Activated CD4-positive, alpha-beta T cell treated with anti-CD3 and anti-CD28 coated beads, Interleukin-2, amount 50 U/mL, for 4 hours (primary cell): ENCODE results near the gene L1CAM.

Experiments
- DNase-seq, 2 experiments: peaks; one replicate each; pipeline ENCODE4 v3.0.0-alpha.2; 2020

The L1CAM gene

DNA sequence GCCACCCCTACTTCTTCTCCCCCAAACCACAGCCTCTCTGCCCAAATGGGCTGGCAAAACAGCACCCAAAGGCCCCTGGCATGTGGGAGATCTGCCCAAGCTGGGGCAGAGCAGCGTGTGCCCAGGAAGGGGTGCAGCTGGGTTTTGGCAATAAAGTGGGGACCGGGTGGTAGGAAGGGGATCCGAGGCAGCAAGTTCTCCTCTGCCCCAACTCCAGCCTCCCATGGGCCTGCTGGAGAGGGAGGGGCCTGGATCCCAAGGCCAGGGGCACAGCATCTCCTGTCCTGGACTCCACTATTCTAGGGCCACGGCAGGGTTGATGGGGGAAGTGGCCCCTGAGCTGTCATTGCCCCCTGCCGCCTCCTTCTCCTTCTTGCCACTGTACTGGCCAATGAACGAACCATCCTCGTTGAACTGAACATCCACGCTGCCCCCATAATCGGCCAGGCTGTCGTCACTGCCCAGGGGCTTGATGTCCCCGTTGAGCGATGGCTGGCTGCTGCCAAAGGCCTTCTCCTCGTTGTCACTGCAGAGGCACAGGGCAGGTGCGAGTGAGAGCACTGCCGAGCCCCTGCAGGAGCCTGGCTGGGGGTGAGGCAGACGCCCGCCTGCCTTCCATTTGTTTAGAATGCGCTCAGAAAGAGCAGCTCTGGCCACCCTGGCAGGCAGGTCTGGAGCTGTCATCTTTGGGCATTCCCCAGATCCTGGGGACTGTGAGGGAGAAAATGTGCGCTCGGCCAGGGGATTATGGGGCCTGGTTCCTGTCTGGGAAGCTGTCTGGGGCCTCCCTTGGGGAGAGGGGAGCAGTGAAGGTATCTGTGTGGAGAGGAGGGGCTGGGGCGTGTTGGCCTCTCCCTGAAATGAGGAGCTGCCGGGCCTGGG, 23.4 kb downstream of the L1CAM start:
- no peak for DNase-seq

DNA sequence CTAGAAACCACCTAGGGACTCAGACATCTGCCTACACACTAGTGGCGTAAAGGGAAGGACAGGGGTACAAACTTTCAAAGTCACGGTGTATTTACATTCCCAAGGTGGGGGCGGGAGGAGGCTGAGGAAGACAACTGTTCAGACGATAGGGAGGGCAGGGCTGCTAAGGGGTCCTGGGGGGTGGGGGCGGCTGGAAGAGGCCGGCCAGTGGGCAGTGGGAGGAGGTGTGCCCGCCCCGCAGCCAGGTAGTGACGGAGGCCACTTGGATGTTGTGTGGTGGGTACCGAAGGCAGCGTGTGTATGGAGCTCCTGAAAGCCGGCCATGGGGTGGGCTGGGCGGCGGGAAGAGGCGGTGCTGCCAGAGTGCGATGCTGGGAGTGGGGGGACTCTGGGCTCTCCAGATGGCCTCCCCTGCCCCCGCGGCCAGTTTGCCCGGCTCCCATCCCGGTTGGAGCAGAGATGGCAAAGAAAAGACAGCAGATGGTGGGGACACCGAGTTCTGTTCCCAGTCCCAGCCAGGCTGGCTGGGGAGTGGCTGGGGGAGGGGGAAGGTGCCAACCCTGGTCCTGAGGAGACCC, 24.2 kb downstream of the L1CAM start:
- DNase-seq: no peak

DNA sequence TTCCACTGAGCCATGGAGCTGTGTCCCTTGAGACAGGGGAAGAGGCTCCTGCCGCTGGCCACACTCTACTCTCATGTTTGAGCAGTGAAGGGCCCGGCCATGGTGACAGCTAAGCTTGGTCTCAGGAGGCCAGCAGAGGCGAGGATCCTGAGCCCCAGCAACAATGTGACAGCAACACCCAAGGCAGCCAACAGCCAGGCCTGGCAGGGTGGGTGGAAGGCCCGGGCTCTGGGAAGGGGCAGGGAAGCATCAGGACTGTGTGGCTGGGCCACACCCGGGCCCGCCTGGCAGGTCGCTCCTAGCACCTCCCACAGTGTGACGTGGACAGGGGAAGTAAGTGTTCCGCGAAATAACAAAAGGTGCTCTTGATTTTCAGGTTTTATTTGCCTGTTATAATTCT, 24.8 kb downstream of the L1CAM start:
- no peak for DNase-seq

DNA sequence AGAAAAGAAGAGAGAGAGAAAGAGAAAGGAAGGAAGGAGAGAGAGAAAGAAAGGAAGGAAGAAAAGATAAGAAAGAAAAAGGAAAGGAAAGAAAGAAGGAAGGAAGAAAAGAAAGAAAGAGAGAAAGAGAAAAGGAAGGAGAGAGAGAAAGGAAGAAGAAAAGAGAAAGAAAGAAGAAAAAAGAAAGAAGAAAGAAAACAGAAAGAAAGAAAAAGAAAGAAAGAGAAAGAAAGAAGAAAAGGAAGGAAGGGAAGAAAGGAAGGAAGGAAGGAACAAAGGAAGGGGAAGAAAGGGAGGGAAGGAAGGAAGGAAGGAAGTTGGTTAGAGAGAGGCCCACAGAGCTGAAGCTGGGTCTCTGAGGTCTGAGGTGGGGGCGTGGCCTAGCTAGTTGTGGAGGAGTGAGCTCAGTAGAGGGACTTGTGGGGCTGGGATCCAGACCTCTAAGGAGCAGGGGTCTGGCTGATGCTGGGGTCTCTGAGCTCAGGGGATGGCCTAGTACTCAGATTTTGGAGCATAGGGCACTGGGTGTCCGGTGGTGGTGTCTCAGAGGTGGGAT, 28.5 kb downstream of the L1CAM start:
- no peak for DNase-seq

DNA sequence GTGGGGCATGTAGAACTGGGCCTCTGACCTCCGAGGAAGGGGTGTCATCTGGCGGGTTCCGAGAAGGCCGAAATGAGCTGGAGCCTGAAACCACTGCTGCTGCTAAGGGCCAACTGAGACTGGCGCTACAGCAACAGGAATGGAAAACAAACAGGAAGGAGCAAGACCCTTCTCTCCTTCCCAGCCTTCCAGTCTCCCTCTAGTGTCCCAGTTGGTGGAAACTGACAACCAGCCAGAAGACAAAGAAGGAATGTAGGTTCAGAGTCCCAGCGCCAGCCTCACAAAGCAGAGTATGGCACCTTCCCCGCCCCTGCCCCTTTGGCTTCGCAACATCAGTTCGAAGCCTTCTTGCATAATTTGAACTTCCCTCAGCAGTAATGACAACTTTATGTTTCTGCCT, 31.3 kb downstream of the L1CAM start:
- no peak for DNase-seq

DNA sequence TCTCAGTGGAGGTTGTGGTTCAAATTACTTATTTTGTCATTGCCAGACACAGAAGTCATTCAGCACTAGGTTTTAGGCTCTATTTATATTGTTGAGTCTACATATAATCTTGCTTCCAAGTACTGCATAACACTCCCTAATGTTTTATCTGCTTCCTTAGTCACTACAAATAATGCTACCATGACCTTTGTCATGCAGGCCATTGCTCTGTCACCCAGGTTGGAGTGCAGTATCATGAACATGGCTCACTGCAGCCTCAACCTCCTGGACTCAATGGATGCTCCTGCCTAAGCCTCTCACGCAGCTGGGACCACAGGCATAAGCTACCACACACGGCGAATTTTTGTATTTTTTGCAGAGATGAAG, 32.1 kb downstream of the L1CAM start:
- DNase-seq: no peak

DNA sequence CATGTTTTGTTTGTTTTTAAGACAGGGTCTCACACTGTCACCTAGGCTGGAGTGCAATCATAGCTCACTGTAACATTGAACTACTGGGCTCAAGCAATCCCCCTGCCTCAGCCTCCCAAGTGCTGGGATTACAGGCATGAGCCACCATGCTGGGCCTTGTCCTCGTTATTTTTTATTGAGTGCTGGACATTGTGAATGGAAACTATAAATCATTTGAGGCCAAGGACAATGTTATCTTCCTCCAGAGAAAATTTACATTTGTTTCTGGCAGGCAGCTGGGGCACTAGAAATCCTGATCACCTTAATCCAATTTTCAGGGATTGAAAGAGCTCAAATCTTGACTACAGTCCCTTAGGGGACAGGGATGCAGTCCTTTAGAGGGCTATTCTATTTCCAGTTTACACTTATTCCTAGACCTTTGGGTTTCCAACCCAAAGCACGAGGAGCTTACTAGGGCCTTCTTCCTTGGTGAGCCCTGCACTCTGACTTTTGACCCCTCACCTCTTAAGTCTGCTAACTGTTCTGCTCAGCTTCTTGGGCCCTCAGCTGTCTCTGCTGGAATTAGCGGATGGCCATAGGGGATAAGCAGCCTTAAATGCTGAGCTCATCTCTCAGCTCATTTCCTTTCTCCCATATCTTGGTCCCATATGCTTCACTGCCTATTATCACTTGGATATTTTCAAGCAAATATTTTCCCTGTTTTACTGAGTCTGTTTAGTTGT, 32.6 kb downstream of the L1CAM start:
- no peak for DNase-seq

DNA sequence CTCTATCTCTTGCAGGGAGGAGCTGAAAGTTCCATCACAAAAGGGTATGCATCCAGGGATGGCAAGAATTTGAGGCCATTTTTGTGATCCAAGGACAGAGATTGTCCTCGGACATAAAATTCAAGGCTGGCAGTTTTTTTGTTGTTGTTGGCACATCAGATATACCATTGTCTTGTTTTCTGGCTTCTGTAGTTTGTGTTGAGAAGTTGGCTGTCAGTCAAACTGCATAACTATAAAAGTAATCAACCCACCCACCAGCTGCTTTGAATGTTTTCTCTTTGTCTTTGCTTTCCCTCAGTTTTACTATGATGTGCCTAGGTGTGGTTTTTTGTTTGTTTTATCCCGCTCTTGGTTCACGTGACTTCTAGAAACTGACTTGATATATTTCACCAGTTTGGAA, 34.0 kb downstream of the L1CAM start:
- DNase-seq: no peak

DNA sequence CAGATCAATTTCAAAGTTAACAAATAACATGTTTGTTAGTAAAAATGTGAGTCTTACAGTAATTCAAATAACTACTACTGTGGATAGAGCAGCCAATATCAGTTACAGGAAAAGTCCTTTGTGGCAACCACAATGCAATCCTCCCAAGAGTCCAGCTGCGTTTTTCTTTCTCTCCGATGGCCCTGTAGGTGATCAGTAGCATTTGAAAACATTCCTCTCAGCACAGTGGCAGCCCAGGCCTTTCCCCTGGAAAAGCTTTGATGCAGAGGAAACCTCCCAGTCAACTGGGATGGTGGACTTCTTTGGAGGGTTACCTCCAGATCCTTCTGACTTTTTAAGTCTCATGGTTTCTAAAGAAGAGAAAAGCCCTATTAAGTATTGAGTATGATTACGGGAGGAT, 37.6 kb downstream of the L1CAM start:
- DNase-seq: no peak

DNA sequence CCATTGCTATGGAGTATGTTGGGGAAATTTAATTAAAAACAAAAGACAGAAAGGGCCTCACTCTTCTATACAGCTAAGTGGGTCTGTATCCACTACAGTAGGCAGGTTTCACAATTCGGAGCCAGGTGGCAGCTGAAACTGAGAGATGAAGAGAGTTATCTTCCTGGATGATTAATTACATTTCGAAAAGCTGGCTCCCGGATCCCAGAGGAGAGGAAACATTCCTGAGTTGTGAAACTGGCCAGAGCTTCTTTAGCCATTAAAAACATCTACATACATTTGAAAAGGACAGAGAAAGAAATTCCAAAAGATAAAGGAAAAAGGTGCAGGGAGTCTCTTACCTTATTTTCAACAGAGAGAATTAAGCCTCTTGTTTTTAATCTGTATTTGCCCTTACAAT, 40.1 kb downstream of the L1CAM start:
- DNase-seq: no peak

DNA sequence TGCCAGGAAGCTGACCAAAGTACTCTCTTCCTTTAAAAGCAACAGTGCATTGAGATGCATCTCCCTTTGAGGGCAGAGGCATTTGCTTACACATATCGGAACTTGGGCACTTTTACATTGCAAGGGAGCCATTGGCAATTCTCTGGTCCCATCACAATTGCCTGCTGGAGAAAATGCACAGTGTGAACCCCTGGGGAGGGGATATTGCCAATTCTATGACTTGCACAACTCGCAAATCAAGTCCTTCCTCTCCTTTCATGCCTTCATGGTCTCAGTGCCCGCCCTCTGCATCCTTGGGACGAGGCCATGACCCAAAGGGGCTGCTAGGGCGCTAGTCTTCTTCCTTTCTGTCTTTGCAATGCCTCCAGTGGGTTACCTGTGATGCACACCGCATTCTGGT, 40.8 kb downstream of the L1CAM start:
- DNase-seq: no peak

DNA sequence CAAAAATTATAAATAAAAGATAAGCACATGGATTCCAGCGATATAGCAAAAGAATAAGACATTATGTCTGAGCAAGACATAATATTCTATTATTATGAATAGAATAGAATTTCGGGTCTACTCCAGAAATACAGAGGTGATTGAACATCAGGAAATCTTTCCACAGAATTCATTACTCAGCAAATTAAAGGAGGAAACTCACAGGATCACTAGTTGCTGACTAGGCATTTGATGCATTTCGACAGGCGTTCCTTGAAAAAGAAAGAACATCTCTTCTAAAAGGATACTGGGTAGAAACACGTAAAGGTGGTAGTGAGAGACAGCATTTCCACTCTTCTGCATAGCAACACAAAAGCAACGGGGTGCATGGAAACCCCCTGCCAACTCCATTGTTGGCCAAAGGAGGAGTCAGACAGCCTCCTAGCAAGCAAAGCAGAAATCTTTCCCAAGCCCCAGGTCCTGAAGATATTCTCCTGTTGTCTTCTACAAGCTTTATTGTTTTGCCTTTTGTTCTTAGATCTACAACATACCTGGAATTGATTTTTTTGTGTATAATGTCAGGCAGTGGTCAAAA, 41.4 kb downstream of the L1CAM start:
- no peak for DNase-seq

DNA sequence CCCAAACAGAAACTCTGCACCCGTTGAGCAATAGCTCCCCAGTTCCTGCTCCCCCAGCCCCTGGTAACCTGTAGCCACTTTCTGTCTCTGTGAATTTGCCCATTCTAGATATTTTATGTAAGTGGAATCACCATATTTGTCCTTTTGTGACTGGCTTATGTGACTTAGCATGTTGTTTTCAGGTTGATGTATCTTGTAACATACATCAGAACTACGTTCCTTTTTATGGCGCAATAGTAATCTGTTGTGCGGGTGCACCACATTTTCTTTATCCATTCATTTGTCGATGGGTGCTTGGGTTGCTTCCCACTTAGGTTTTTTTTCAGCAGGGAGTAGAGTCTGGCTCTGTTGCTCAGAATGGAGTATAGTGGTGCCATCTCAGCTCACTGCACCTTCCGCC, 49.1 kb downstream of the L1CAM start:
- DNase-seq: no peak

DNA sequence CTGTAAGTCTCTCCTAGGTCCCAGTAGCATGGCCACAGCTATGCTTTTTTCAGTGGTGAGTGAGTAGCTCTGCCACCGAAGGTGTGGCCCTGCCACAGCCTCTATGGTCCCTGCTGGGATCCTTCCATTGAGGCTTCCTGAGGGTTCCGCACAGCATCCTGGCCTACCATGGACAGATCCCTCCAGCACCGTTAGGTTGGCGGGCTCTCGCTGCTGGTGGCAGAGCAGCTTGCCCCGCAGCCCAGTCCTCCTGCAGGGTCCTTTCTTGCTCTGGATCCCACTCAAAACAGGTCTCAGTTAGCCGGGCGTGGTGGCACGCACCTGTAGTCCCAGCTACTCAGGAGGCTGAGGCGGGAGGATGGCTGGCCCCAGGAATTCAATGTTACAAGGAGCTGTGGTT, 53.2 kb downstream of the L1CAM start:
- no peak for DNase-seq

DNA sequence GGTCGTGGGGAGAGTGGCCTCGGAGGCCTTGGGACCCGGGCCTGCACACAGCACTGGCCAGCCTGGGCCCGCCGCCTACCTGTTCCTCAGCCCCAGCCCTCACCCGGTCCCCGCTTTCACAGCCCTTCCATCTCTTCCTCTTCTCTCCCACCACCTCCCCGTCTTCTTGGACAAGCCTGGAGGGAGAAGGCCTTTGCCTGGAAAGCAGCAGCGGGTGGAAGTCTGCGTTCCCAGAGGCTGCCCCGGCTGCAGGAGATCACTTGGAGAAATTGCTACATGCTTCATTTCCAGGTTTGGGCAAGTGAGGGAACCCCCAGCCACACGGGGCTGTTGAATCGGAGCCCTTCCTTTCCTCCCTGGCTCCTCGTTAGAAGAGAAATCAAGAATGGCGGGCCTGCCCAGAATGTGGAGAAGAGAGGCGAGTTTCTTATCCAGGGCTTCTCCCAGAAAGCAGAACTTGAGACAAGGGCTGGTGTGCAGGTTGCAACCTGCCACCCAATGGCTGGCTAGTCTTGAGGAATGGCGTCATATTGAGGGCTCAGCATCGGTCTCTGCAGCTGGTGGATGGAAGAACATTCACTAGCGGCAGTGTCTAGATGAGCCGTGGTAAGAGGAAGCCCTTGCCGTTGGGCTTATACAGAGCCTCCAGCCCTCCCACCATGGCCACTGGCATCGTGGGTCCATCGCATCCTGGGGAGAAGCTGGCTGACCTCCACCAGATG, 54.4 kb downstream of the L1CAM start:
- DNase-seq: no peak

DNA sequence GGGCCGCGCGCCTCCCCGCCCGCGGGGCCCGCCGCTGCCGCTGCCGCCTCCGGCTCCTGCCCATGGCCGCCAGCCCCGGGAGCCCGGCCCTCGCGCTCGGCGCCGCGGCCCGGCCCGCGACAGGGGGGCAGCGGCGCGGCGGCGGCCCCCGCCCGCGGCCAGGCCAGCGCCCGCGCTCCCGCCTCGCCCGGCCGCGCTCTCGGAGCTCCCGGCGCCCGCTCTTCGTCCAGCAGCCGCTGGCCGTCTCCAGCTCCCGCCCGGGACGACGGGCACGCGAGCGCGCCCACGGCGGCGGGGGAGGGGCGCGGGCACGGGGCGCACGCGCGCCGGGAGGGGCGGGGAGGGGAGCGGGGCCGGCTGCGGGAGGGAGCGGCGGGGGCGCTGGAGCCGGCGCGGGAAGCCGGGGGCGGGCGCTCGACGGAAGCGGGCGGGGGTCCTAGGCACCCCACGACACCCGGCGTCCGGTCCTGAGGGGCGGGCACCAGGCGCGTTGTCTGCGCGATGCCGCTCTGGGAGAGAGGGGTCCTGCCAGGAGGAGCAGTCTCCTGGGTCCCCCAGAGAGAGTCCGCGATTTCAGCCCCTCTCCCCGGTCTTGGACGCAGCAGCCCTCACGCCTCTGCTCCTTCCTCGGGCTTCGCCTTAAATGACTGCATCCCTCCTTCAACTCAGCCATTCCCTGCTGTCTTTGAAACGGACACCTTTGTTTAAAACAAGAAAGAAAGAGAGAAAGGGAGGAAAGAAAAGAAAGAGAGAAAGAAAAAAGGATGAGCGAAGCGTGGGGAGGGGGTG, 55.1 kb downstream of the L1CAM start:
- no peak for DNase-seq

DNA sequence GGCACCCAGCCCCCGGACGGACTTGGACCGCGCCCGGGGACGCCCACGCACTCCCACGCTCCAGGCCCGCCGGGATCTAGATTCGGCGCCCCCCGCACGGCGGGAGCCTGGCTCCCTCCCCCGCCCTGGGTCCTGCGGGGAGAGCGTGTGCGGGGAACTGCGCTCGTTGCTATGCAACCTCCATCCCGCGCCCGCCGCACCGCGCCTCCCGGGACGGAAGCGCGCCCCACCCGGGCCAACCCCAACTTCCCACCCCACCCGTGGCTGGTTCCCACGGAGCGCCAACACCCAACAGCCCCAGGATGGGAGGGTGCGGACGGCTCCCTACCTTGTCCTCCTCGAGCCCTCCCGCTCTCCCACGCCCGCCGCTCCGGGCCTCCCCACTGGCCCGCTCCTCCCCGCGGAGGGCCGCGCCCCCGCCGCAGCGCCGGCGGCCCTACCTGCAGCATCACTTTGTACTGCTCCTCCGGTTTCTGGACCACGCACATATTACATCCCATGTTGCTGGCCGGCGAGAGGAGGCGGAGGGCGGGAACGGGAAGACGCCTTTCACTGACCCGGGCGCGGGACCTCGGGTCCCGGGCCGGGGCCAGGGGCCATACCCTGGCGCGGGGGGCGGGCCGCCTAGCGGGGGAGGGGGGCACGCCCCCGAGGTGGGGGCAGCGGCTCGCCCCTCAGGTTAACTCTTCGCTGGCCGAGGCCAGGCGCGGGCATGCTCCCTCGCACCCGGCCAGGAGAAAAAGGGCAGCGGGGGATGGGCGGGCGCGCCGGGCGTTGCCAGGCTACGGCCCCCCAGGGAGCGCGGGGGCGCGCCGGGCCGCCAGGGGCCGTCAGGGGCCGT, 56.0 kb downstream of the L1CAM start, which contains the start of gene PDZD4:
Gene PDZD4 (minus strand): TSS at position 746 of the 841 bp plus-strand sequence. CDS start 246 bp downstream, at position 500.
- DNase-seq: no peak

DNA sequence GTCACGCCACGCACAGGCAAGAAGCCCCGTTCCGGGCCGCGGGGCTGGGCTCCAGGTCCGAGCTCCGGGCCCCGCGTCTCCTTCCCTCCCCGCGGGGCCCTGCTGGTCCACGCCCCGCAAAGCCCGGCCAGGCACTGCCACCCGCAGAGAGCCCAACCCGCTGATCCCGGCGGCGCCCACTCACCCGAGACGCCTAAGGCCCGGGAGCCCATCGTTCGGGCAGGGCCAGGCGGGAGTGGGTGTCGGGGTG, 56.5 kb downstream of the L1CAM start:
- no peak for DNase-seq

DNA sequence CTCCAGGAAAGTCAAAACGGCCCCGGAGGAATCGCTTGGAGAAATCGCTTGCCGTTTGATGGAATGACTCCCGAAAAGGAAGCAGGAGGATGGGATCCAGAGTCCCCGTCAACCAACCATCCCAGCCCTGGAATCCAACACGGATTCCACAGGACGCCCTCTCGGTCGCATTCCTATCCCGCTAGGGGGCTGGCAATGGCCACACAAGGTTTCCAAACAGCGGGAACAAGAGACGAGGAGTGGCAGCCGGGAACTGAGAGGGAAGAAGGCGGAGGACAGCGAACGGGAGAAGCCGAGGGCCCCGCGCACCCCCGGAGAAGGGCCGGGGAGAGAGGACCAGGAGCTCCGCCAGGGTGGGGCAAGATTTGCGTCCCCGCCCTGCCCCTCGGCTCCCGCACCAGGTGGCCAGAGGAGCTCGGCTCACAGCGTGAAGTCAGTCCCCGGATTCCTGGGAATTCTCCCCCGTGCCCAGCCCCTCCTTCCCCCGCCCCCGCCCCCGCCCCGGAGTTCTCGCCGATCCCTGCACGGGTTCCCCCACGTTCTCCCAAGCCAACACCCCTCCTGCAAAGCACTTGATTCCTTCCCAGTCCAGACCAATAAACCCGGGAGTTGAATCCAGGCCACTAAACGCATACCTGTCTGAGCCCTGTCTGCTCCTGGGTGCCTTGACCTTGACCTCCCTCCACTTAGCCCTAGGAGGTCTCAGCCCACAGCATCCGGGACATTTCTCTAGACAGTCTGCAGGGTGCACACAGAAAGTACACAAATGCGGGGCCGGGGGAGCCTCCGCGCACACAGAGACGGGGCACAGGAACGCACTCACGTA, 57.0 kb downstream of the L1CAM start:
- DNase-seq: no peak

DNA sequence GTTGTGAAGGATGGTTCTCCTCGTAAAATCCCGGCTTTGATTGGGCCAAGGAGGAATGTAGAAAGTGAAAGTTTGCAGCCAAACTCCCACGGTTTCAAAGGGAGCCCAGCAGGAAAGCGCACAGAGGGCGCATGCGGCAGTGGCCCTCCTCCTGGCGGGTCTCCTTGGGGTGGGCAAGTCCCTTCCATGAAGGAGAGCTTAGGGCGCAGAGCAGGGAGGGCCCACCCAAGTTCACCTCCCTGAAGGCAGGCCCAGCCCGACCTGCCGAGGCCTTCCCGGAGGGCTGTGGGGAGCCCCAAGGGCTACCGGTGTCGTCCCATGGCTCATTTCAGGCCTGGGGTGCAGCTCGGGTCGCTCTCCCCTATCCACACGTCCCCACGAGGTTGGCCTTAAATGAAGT, 57.7 kb downstream of the L1CAM start:
- no peak for DNase-seq
